ENCODE measurements around the gene HOXA4.

HOXA4 gene

GRCh38 chr7:27093184-27093895, 37.2 kb downstream of the HOXA4 start:
- TF ChIP-seq CTCF (IDR thresholded peaks at IDR 0.05; ENCODE audit: low read depth, low read length): no peak
- no peaks in the 10 kb centered on the region for H3K36me3 ChIP-seq
- DNase-seq: no peak
- no peaks in the 10 kb centered on the region for H3K9me3 ChIP-seq
- H3K4me3 ChIP-seq (ENCODE audit: low read depth, low read length): no peak overlapping the region
- peaks cover 99% of the 10 kb centered on the region for H3K27me3 ChIP-seq
- no peaks in the 10 kb centered on the region for H3K4me1 ChIP-seq

- Histone ChIP-seq H3K27me3 (peaks cover 99% of the 10 kb centered on the region), H3K4me1 (no peaks in the 10 kb centered on the region), H3K4me3 (ENCODE audit: low read depth, low read length) (no peak overlapping the region), H3K9me3 (no peaks in the 10 kb centered on the region), H3K36me3 (no peaks in the 10 kb centered on the region)
- no peak for TF ChIP-seq CTCF (IDR thresholded peaks at IDR 0.05; ENCODE audit: low read depth, low read length)
- no peak for DNase-seq
These were observed 37.8 kb downstream of the HOXA4 start for GRCh38 chr7:27092819-27093110.

GRCh38 chr7:27091941-27092818, 38.4 kb downstream of the HOXA4 start:
- peaks cover 99% of the 10 kb centered on the region for H3K27me3 ChIP-seq
- DNase-seq: no peak

GRCh38 chr7:27091105-27091504, 39.5 kb downstream of the HOXA4 start:
- TF ChIP-seq CTCF (IDR thresholded peaks at IDR 0.05; ENCODE audit: low read depth, low read length): no peak
- Histone ChIP-seq H3K4me3 (ENCODE audit: low read depth, low read length) (no peak overlapping the region), H3K4me1 (no peaks in the 10 kb centered on the region), H3K9me3 (no peaks in the 10 kb centered on the region), H3K27me3 (peaks cover 97% of the 10 kb centered on the region), H3K36me3 (no peaks in the 10 kb centered on the region)
- DNase-seq: no peak

More at GRCh38 chr7:27091941-27092818, 38.4 kb downstream of the HOXA4 start:
- no peaks in the 10 kb centered on the region for H3K9me3 ChIP-seq
- no peaks in the 10 kb centered on the region for H3K4me1 ChIP-seq
- no peak overlapping the region for H3K4me3 ChIP-seq (ENCODE audit: low read depth, low read length)
- no peaks in the 10 kb centered on the region for H3K36me3 ChIP-seq
- TF ChIP-seq CTCF (IDR thresholded peaks at IDR 0.05; ENCODE audit: low read depth, low read length): no peak

- Histone ChIP-seq H3K4me3 (ENCODE audit: low read depth, low read length) (no peak overlapping the region), H3K27me3 (peaks cover 78% of the 10 kb centered on the region), H3K9me3 (no peaks in the 10 kb centered on the region), H3K36me3 (no peaks in the 10 kb centered on the region), H3K4me1 (no peaks in the 10 kb centered on the region)
- DNase-seq: no peak
- TF ChIP-seq CTCF (IDR thresholded peaks at IDR 0.05; ENCODE audit: low read depth, low read length): no peak
These were observed 42.3 kb downstream of the HOXA4 start for GRCh38 chr7:27088002-27088922.
